HG03066 (cell line): ENCODE results near the gene DPP4.
"Not testable (repeated sequence)": the region's sequence is repeated elsewhere in the genome, so short reads cannot be mapped to it uniquely, and the experiment has no call there.

Experiments
- ATAC-seq: cut with Tn5 transposase; IDR thresholded peaks from one replicate; pipeline ENCODE4 v1.9.1; 2021; ENCODE audit warnings: low read depth; ENCODE audit not compliant: unreplicated experiment

DPP4 gene

DNA sequence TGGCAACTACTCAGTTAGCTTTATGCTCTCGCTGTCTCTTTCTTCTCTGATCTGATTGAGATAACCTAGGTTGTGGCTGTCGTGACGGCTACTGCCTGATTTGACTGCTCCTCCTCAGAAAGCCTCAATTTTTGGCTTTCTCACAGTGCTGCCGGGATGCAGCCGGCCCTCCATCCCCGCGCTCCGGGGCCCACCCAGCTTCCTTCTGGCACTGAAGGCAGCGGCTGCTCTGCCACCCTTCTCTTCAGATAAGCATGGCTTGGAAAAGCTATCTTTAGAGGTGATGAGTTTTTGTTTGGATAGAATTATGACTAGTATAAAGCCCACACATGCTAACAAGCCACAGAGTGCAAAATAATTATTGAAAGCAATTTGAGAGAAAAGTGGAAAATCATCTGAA is 102.5 kb downstream of the DPP4 start:
- ATAC-seq: no peak

DNA sequence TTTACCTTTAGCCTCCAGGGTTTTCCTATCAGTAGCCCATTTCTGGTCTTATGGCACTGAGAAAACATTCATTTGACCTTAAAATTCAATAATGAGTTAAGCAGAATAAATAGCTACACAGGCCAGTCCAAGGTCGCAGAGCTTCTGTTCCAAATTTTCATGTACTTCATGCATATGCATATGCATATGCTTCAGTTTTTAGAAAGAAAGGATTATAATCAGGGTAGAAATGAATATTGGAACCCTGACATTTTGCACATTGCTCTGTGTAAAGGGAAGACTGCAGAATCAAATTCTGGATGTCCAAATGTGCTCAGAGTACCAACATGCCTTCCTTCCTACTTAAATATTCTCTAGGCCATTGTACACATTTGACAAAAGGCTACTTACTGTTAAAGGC is 104.9 kb downstream of the DPP4 start:
- ATAC-seq: no peak

DNA sequence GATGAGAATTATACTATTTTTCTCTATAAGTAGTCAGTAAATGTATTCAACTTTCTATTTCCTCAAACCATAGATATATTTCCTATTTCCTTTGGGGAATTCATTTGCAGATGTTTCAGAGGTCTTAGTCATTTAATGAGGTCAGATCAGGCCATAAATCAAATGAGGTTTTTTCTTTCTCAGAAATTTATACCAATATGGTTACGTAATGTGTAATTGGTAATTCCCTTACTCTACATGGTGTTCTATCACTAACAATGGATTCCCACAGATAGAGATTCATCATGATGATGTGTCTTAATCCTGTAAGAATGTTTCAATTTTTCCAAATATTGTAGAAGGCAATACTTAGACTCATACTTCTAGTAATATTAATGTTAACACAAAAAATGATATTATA is 108.0 kb downstream of the DPP4 start:
- no peak for ATAC-seq

DNA sequence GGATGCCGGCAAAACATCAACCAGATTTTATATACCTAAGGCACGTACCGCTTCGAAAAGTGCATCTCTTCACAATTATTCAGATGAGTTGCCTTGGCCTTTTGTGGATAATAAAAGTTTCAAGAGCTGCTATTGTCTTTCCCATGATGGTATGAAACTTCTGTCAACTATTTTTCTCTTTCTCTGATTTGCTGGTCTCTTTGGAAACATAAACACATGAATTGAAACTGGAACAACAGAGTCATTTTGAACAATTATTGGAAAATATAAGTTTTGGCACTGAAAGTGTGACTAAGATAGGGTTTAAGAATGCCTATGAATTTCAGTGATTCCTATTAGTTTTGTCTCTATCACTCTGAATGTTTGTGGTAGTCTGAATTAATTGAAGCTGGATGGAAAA is 109.9 kb downstream of the DPP4 start:
- ATAC-seq: no peak

DNA sequence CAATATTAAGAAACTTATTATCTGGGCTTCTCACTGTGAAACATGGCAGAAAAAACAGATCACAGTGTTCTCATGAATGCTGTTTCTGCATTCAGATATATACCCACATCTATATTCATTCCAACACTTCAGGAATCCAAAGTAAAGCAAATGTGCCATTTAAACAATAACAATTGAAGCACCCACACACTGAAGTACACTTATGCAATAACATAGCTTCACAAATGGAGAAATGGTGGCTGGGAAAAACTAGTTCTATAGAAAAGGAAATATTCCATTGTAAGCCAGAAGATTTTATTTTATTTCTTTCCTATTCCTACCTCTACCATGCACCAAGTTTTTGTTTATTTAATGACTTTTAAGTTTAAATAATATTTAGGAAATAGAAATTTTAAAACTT is 111.9 kb downstream of the DPP4 start:
- no peak for ATAC-seq

DNA sequence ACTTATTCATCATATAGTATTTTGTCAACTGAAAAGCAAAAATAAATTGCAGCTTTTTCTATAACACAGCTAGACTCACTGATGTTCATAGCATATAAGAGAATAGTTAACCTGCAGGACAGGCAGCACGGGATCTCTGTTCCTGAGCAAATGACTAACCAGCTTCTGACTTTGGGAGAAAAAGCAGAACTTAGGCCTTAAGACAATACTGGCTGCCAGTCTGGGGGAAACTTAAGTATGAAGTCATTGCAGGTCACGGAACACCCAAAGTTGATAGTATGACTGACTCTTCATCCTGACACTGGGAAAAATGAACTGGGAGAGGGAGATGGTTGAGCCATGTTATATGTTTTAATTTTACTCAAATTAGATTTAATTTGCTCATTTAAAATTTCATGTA is 113.0 kb downstream of the DPP4 start:
- ATAC-seq: no peak

DNA sequence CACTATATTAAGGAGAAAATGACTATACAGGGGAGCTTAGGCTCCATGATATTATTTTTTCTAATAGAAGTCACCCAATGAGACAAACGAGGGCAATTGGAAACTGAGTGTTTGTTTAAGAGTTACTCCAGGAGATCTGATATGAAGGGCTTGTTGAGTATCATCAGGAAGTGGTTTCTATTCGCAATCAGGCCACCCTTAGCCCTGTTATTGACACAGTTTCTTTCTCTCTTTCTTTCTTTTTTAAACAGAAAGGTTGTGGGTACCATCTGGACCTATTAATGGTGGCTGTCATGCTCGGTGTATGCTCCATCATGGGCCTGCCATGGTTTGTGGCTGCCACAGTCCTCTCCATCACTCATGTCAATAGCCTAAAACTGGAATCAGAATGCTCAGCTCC is 117.3 kb downstream of the DPP4 start:
- ATAC-seq: no peak

DNA sequence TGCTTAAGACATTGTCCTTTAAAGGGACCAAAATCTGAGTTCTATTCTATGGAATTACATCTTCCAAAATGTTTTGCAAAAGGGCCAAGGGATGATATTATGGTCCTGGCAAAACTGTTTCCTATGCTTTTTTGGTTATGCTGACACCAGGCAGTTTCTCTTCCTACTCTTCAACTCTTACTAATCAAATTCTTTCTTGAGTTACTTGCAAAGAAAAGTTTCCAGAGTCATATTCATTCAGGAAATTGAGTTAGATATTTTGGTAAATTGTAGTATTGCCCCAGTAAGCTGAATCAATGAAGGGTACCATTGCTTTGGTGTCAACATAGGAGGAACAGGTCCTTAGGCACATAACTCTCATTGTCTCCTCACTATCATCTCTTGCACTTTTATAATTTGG is 118.8 kb downstream of the DPP4 start:
- ATAC-seq: no peak

DNA sequence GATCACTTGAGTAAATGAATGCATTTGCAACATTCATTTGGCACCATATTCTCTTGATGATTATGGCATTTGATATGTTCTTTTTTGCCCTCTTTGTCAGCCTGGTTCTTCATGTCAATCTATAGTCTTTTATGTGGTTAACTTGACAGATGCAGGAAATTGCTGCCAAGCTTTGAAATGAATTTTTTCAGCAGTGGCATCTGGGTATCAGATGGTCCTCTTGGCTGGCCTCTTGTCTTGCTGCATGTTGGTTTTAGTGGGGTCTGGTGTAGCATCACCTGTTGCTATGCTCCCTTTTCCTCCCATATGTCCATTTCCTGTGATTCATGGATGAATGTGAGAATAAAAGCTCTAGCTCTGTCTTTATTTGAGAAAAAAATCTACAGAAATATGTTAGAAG is 119.9 kb downstream of the DPP4 start:
- ATAC-seq: no peak

DNA sequence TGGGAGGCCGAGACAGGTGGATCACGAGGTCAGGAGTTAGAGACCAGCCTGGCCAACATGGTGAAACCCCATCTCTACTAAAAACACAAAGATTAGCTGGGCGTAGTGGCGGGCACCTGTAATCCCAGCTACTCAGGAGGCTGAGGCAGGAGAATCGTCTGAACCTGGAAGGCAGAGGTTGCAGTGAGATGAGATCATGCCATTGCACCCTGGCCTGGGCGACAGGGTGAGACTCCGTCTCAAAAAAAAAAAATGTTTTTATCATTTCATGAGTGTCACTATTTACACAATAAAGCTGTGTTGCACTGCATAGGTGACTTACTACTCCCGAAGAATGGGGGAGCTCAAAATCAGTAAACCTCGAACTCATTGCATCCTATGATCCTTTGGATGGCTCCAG is 120.6 kb downstream of the DPP4 start:
- not testable (repeated sequence) for ATAC-seq

DNA sequence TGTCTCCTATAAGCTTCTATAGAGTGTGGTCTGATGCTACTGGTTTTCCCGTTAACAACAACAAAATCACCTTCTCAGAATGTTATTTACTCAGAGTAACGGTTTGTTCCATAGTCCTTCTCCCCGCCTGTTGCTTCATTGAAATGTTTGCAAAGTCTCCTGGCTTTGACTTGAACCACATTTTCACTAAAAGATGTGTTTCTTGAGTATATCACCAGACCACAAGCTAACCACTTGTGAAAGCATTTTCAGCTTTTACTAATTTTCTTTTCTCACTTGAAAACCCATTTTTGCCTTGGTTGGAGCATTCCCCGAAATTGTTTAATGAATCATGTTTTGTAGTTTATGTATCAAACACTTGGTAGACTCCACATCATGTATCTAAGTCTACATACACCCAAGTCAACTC is 121.2 kb downstream of the DPP4 start:
- ATAC-seq: no peak

DNA sequence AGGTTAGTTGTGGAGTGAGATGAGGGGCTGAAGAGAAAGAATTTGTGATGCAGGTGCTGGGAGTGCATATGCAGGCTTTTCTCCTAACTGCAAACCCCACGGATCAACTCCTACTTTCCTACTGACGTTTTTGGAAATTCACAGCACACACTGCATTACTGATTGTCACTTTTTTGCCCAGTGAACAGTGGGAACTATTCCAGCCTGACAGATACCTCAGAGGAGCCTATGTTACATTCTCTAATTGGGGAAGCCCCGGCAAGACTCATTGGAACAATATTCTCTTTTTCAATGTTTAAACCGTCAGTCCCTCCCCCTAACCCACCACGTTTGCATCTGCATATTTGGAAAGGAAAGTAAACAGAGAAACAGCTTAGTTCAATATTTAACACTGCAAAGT is 126.2 kb downstream of the DPP4 start:
- no peak for ATAC-seq

DNA sequence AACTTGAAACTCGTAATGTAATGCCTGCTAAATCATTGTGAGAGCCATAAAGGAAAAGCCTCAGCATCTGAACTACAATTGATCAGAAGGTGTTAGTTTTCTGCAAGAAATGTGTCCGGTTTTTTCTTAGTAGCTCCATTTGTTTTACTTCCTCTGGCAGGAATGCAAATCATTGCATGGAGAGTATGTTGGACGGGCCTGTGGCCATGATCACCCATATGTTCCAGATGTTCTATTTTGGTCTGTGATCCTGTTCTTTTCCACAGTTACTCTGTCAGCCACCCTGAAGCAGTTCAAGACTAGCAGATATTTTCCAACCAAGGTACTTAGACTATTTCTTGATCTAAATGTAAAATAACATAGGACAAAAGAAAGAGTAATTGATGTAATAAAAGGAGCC is 126.6 kb downstream of the DPP4 start:
- ATAC-seq: no peak

DNA sequence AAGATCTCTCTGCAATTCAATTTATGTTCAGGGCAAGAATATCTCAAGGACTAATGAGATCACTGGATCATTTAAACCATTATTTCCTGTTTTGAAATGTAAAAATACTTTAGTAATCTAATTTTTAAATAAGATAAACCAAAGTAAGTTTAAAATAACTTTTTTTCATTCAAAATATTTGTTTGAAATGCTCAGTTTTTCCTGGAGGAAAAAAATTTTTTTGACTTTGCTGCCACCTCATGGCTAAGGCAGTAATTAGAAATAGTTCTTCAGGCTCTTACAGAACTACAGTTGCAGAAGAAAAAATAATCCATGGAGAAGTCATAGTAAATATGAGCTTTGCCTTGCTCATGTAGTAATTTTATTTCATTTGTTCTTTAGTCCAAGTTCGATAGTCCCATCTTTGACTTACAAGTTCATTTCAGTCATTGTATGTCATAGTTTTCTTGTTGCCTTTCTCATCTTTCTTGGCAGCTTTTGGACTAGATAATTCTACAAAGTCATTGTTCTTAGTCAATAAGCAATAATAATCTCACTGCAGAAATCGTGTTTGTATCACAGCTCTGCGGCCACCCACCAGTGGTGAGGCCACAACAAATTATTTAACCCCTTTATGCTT is 127.4 kb downstream of the DPP4 start:
- ATAC-seq: no peak

DNA sequence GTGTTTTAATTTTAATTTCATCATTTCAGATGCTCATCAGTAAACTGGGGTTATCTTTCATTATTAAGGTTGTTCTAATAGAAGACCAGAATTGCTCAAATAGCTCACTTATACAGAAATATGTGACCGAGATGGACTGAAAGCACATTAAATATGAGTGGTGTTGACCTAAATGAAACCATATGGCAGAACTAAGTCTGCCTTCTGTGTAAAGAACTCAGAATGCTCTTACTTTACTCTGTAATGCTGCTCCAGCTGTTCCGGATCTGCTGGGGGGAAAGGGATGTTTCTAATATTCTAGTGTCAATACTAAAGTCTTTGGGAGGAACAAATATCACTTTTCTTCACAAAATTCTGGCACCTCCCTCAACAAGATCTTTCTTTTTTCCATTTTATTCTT is 131.0 kb downstream of the DPP4 start:
- ATAC-seq: no peak
